ENCODE results near the gene SPRY1. TPM values are rescaled to one million over a fixed set of nuclear protein-coding genes. Genes with fewer than 3 reads are reported as not detected.

Gene SPRY1
- total RNA-seq, 1 experiment from 2014 or later, result 76.3 TPM

DNA sequence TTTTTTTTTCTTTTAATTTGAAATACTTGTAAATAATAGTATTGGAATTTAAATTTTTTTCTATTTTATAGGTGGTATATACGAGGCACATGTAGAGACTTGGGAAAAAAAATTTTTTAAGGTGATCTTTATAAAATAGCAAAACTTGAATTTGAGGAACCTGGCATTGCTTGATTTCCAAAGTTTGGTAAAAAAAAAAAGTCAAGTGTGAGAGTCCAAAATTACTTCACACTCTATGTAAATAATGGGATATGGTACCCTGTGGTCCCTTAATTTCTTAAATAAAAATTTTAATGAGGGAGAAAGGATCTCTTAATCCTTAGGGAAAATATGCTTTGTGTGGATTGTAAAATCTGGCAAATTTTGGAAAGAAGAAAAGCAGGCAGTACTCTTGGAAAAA lies 19.0 kb downstream of the SPRY1 start:
- DNase-seq, result no peak
- Mint-ChIP-seq H3K4me3 (no peak overlapping the region), H3K4me1 (peaks cover 49 to 51% of the 10 kb centered on the region in 2 experiments), H3K27ac (no peak overlapping the region), H3K36me3 (ENCODE audit: insufficient read depth in 1 of 3, low read depth in 3 of 3) (peaks cover 0 to 4% (median 2%) of the 10 kb centered on the region in 3 experiments; a peak in 1 of 7 replicates), H3K9me3 (no peaks in the 10 kb centered on the region; a peak in 1 of 5 replicates), H3K27me3 (ENCODE audit: low read depth) (no peaks in the 10 kb centered on the region)
- Histone ChIP-seq H3K79me2 (ENCODE audit: insufficient read depth, low read length) (no peaks in the 10 kb centered on the region), H3K18ac (ENCODE audit: insufficient read length, low read depth, low read length) (no peak overlapping the region), H3K9ac (ENCODE audit: extremely low read depth, insufficient read length, low read length) (no peak overlapping the region), H2BK20ac (ENCODE audit: low read depth, low read length, poor library complexity, severe bottlenecking) (no peak overlapping the region), H2AFZ (ENCODE audit: low read length) (no peak overlapping the region), H3K27me3 (ENCODE audit: insufficient read depth, low read length) (no peaks in the 10 kb centered on the region), H4K5ac (ENCODE audit: insufficient read length, low read depth, low read length) (no peak overlapping the region), H4K91ac (ENCODE audit: insufficient read length, low read depth, low read length) (no peak overlapping the region), H3K4me1 (ENCODE audit: insufficient read depth, low read length) (peaks cover 2% of the 10 kb centered on the region), H2BK120ac (ENCODE audit: low read depth, low read length, poor library complexity, severe bottlenecking) (no peak overlapping the region), H3K79me1 (ENCODE audit: insufficient read depth, low read depth, low read length, poor library complexity, severe bottlenecking) (no peaks in the 10 kb centered on the region), H2BK5ac (ENCODE audit: insufficient read length, low read length) (no peak overlapping the region), H3K23ac (ENCODE audit: insufficient read length, low read depth, low read length) (no peak overlapping the region), H2BK12ac (ENCODE audit: insufficient read length, low read depth, low read length) (no peak overlapping the region), H3K4me2 (ENCODE audit: insufficient read depth, insufficient read length, low read length) (no peak overlapping the region), H3K4ac (ENCODE audit: low read depth, low read length) (no peak overlapping the region), H4K20me1 (ENCODE audit: control insufficient read depth, insufficient read depth, insufficient read length) (no peaks in the 10 kb centered on the region), H2AK5ac (ENCODE audit: insufficient read length, low read length) (no peak overlapping the region), H2BK15ac (ENCODE audit: low read depth, low read length) (no peak overlapping the region), H3K9me3 (ENCODE audit: control insufficient read depth, low read depth, low read length) (no peaks in the 10 kb centered on the region), H3T11ph (ENCODE audit: low read length) (no peak overlapping the region), H3K27ac (ENCODE audit: insufficient read length, low read depth, low read length) (no peak overlapping the region), H3K14ac (ENCODE audit: insufficient read depth, low read length) (no peak overlapping the region), H4K8ac (replicated peaks; ENCODE audit: insufficient read length, low read depth, low read length) (no peak overlapping the region), H3K56ac (ENCODE audit: insufficient read length, low read depth, low read length) (no peak overlapping the region), H3K23me2 (ENCODE audit: insufficient read length, low read depth, low read length, poor library complexity, severe bottlenecking) (no peaks in the 10 kb centered on the region)
- TF ChIP-seq CTCF (conservative IDR thresholded peaks at IDR 0.05), result no peak
- WGBS (ENCODE audit: extremely low coverage, insufficient read length, low lambda C conversion rate), result no CpG with 5 or more reads among the region's 1 CpG

All from H9 (cell line).